A549 (cell line): Measurements from ENCODE around the gene ACBD3. TPM values are rescaled to one million over a fixed set of nuclear protein-coding genes. Genes with fewer than 3 reads are reported as not detected.

Experiments
- ATAC-seq, 2 experiments: fragments of 200-7000 bp in 1 of 2; fragments of >200 bp in 1 of 2; cut with Nextera tagmentation in 1 of 2; cut with Tn5 transposase in 1 of 2; 3 replicates each; pipeline versions ENCODE4 v1.8.0 to v1.9.1; 2018 to 2020; ENCODE audit warnings: mild to moderate bottlenecking in 1 of 2, moderate library complexity in 1 of 2
- CTCF ChIA-PET: fragments of 300-600 bp; sonication (Branson Sonifier 250); formaldehyde crosslinking; extraction: SDS; loops from one replicate; lab custom pipeline; 2021; ENCODE audit warnings: antibody characterized with exemption, inconsistent platforms; lab: Yijun Ruan, JAX
- POLR2A ChIA-PET: fragments of 350-600 bp; formaldehyde crosslinking; extraction: SDS; loops from one replicate; lab custom pipeline; 2021; ENCODE audit warnings: antibody characterized with exemption, inconsistent platforms; lab: Yijun Ruan, JAX
- DNase-seq, 2 experiments: peaks; one replicate each; pipeline versions ENCODE4 v3.0.0 to v3.0.0-alpha.2; 2011 to 2016; ENCODE audit warnings: low read depth in 1 of 2, low spot score in 1 of 2
- FAIRE-seq: peaks from 2 replicates; lab custom pipeline; 2011; peaks lifted over from hg19 to GRCh38; lab: Jason Lieb, UNC
- H3K27ac ChIP-seq, 2 experiments: fragments of >200 bp; sonication (Bioruptor Twin); formaldehyde crosslinking; 3 replicates each; pipeline ENCODE4 v1.5.1; 2016 to 2017
- H3K4me1 ChIP-seq: fragments of >200 bp; sonication (Bioruptor Twin); formaldehyde crosslinking; 3 replicates; pipeline ENCODE4 v1.6.1; 2016
- H3K4me2 ChIP-seq: fragments of >200 bp; sonication (Bioruptor Twin); formaldehyde crosslinking; 3 replicates; pipeline ENCODE4 v1.6.1; 2016
- H3K4me3 ChIP-seq: fragments of >200 bp; sonication (Bioruptor Twin); formaldehyde crosslinking; 3 replicates; pipeline ENCODE4 v1.5.1; 2016
- H3K9me3 ChIP-seq: fragments of >200 bp; sonication (Bioruptor Twin); formaldehyde crosslinking; 3 replicates; pipeline ENCODE4 v1.6.1; 2016
- CBX2 ChIP-seq: fragments of 200-600 bp; sonication (generic); IDR thresholded peaks from 2 replicates; pipeline ENCODE4 v1.6.1; 2016; ENCODE audit warnings: low read depth, mild to moderate bottlenecking, borderline replicate concordance
- CHD2 ChIP-seq: fragments of 150-350 bp; IDR thresholded peaks from 2 replicates; pipeline ENCODE4 v1.6.1; 2014; ENCODE audit warnings: low read length; ENCODE audit not compliant: partially characterized antibody
- CHD4 ChIP-seq: fragments of 200-600 bp; sonication (generic); IDR thresholded peaks from 2 replicates; pipeline ENCODE4 v1.6.1; 2016; ENCODE audit warnings: antibody characterized with exemption, mild to moderate bottlenecking, borderline replicate concordance
- CTCF ChIP-seq: fragments of >200 bp; sonication (Bioruptor Twin); formaldehyde crosslinking; IDR thresholded peaks from 3 replicates; pipeline ENCODE4 v1.5.1; 2016
- ELK1 ChIP-seq: fragments of 150-350 bp; IDR thresholded peaks from 2 replicates; pipeline ENCODE4 v1.6.1; 2014; ENCODE audit warnings: low read depth, mild to moderate bottlenecking, low read length
- EP300 ChIP-seq, 2 experiments: fragments of >200 bp; sonication (Bioruptor Twin); formaldehyde crosslinking; IDR thresholded peaks; 2 replicates in 1 of 2; 3 replicates in 1 of 2; pipeline ENCODE4 v1.6.1; 2016 to 2017
- FOSB ChIP-seq: fragments of 250-450 bp; sonication (Bioruptor Pico); IDR thresholded peaks from 2 replicates; pipeline ENCODE4 v1.5.0; 2020; ENCODE audit warnings: mild to moderate bottlenecking, moderate library complexity
- HES2 ChIP-seq: fragments of >200 bp; sonication (Bioruptor Twin); formaldehyde crosslinking; IDR thresholded peaks from 2 replicates; pipeline ENCODE4 v1.6.1; 2016
- HMGXB4 ChIP-seq: fragments of 250-450 bp; sonication (Bioruptor Pico); IDR thresholded peaks from 2 replicates; pipeline ENCODE4 v1.5.0; 2021; ENCODE audit warnings: mild to moderate bottlenecking, moderate library complexity, borderline replicate concordance
- JUN ChIP-seq, 2 experiments: fragments of >200 bp; sonication (Bioruptor Twin); formaldehyde crosslinking; IDR thresholded peaks; 2 replicates in 1 of 2; 3 replicates in 1 of 2; pipeline ENCODE4 v1.6.1; 2016 to 2017
- MAFK ChIP-seq: fragments of 450-650 bp; IDR thresholded peaks from 2 replicates; pipeline ENCODE4 v1.6.1; 2014; ENCODE audit not compliant: partially characterized antibody
- MAX ChIP-seq: IDR thresholded peaks from 2 replicates; pipeline ENCODE4 v1.6.1; 2012
- NFE2L2 ChIP-seq: fragments of 150-350 bp; conservative IDR thresholded peaks from 2 replicates; pipeline ENCODE4 v1.6.1; 2014; ENCODE audit warnings: low read length
- NR3C1 ChIP-seq: fragments of >200 bp; sonication (Bioruptor Twin); formaldehyde crosslinking; IDR thresholded peaks from 3 replicates; pipeline ENCODE4 v1.6.1; 2017
- PBX3 ChIP-seq: IDR thresholded peaks from 2 replicates; pipeline ENCODE4 v1.6.1; 2012
- RAD21 ChIP-seq, 2 experiments: fragments of >200 bp in 1 of 2; sonication (Bioruptor Twin) in 1 of 2; formaldehyde crosslinking in 1 of 2; IDR thresholded peaks in 1 of 2; conservative IDR thresholded peaks in 1 of 2; 2 replicates in 1 of 2; 3 replicates in 1 of 2; pipeline ENCODE4 v1.6.1; 2012 to 2018; ENCODE audit warnings: inconsistent platforms in 1 of 2
- RARB ChIP-seq: fragments of 250-450 bp; sonication (Bioruptor Pico); IDR thresholded peaks from 2 replicates; pipeline ENCODE4 v1.8.0; 2021; ENCODE audit warnings: mild to moderate bottlenecking, moderate library complexity
- REST ChIP-seq: fragments of 200-600 bp; sonication (generic); IDR thresholded peaks from 2 replicates; pipeline ENCODE4 v1.6.1; 2016; ENCODE audit warnings: antibody characterized with exemption, mild to moderate bottlenecking, moderate library complexity
- RFX5 ChIP-seq: fragments of 450-650 bp; IDR thresholded peaks from 2 replicates; pipeline ENCODE4 v1.7.1; 2014; ENCODE audit warnings: antibody characterized with exemption, mild to moderate bottlenecking, moderate library complexity
- SREBF2 ChIP-seq: fragments of 450-650 bp; IDR thresholded peaks from 2 replicates; pipeline ENCODE4 v1.6.1; 2014; ENCODE audit warnings: mild to moderate bottlenecking, moderate library complexity
- USF2 ChIP-seq: fragments of 450-650 bp; IDR thresholded peaks from 2 replicates; pipeline ENCODE4 v1.6.1; 2014; ENCODE audit warnings: antibody characterized with exemption
- ZFP36 ChIP-seq: fragments of 450-650 bp; IDR thresholded peaks from 2 replicates; pipeline ENCODE4 v1.6.1; 2014; ENCODE audit warnings: borderline replicate concordance; ENCODE audit not compliant: partially characterized antibody
- WGBS: methylation state at CpG from one replicate; pipeline ENCODE4 v1.1.6; 2017; ENCODE audit errors: missing lambda C conversion rate; 5-methylcytosine and 5-hydroxymethylcytosine counted together
- polyA plus RNA-seq, 4 experiments: library from polyadenylated mRNA; depleted of rRNA in 3 of 4; stranded (reverse); fragments of >200 nt; fragmentation: RNase III in 1 of 4; extraction: RNeasy Plus Mini Kit Qiagen cat#74134 plus additional on column Dnase treatment in 1 of 4; gene quantifications; 2 replicates in 3 of 4; 3 replicates in 1 of 4; pipeline ENCODE4 v1.2.3, GENCODE V29; 2011 to 2017

ACBD3 gene
- polyA plus RNA-seq, 2 of the 4 experiments (the other 2 are of a cell fraction), result 29.8 to 52.9 TPM

GRCh38 chr1:226204198-226204597 lies 17.7 kb upstream of the ACBD3 start (continued):
- no peak for TF ChIP-seq SREBF2
- TF ChIP-seq RARB (CRISPR knock-in tag), result no peak
- TF ChIP-seq CTCF, result no peak
- TF ChIP-seq, all 56 proteins: peak for 0

GRCh38 chr1:226203655-226204054 lies 17.1 kb upstream of the ACBD3 start:
- CTCF ChIA-PET, result interaction anchor here (1.3 to 12.1 kb wide), 2 partner anchors 78 to 129 kb away, joined by 3 to 219 read pairs; no protein-coding TSS in a partner anchor

GRCh38 chr1:226203240-226203639 lies 16.7 kb upstream of the ACBD3 start:
- 40% methylated on average over 1 of the region's 1 CpG for WGBS
- ATAC-seq, result no peak
- CTCF ChIA-PET, result interaction anchor here (0.7 to 12.1 kb wide), 4 partner anchors 21 to 803 kb away, joined by 3 to 219 read pairs (median 4); no protein-coding TSS in a partner anchor
- Histone ChIP-seq H3K9me3 (no peaks in the 10 kb centered on the region), H3K4me1 (no peaks in the 10 kb centered on the region), H3K4me3 (no peak overlapping the region), H3K4me2 (no peak overlapping the region), H3K27ac (no peak overlapping the region)
- FAIRE-seq, result no peak
- no peak for DNase-seq
- POLR2A ChIA-PET, result no interaction called here
- no peak for TF ChIP-seq NR3C1
- no peak for TF ChIP-seq MAX
- no peak for TF ChIP-seq USF2
- no peak for TF ChIP-seq RFX5
- no peak for TF ChIP-seq RAD21 (conservative IDR thresholded peaks at IDR 0.05 in 1 of 2, IDR thresholded peaks at IDR 0.05 in 1 of 2)
- TF ChIP-seq HMGXB4 (CRISPR knock-in tag), result no peak
- TF ChIP-seq CBX2, result no peak
- TF ChIP-seq FOSB (CRISPR knock-in tag), result no peak
- TF ChIP-seq REST, result no peak
- no peak for TF ChIP-seq PBX3
- TF ChIP-seq JUN (IDR thresholded peaks at IDR 0.05), result no peak
- no peak for TF ChIP-seq CHD2
- TF ChIP-seq CHD4, result no peak
- no peak for TF ChIP-seq ZFP36
- no peak for TF ChIP-seq NFE2L2
- TF ChIP-seq EP300 (IDR thresholded peaks at IDR 0.05), result no peak

More at GRCh38 chr1:226203655-226204054, 17.1 kb upstream of the ACBD3 start:
- DNase-seq (no peak), ATAC-seq (no peak; a peak in 1 of 6 replicates), FAIRE-seq (no peak)
- Histone ChIP-seq H3K27ac (no peak overlapping the region), H3K9me3 (no peaks in the 10 kb centered on the region), H3K4me3 (no peak overlapping the region), H3K4me1 (no peaks in the 10 kb centered on the region), H3K4me2 (no peak overlapping the region)
- TF ChIP-seq ELK1, result no peak
- no peak for TF ChIP-seq HES2
- TF ChIP-seq MAFK, result no peak
- no peak for TF ChIP-seq RFX5
- POLR2A ChIA-PET, result no interaction called here
- 78% methylated on average over 4 of the region's 4 CpGs for WGBS
